Karpas-422 (cell line): Measurements from ENCODE around the gene MYEOV. TPM values are rescaled to one million over a fixed set of nuclear protein-coding genes. Genes with fewer than 3 reads are reported as not detected.

Experiments used
- DNase-seq: peaks from one replicate; pipeline ENCODE4 v3.0.0-alpha.2; 2015
- H2AFZ ChIP-seq: fragments of 200-600 bp; sonication (generic); 2 replicates; pipeline ENCODE4 v1.6.1; 2014; ENCODE audit warnings: antibody characterized with exemption, low read length, mixed read lengths
- H3K27ac ChIP-seq: fragments of 200-600 bp; sonication (generic); 2 replicates; pipeline ENCODE4 v1.5.1; 2014; ENCODE audit warnings: mild to moderate bottlenecking, low read length, moderate library complexity
- H3K27me3 ChIP-seq: fragments of 200-600 bp; sonication (generic); 2 replicates; pipeline ENCODE4 v1.6.1; 2014; ENCODE audit warnings: low read length, mixed read lengths
- H3K36me3 ChIP-seq: fragments of 200-600 bp; sonication (generic); 2 replicates; pipeline ENCODE4 v1.6.1; 2014; ENCODE audit warnings: low read length, mixed read lengths; ENCODE audit not compliant: insufficient read depth
- H3K4me1 ChIP-seq: fragments of 200-600 bp; sonication (generic); 2 replicates; pipeline ENCODE4 v1.6.1; 2014; ENCODE audit warnings: mild to moderate bottlenecking, low read length, mixed read lengths
- H3K4me2 ChIP-seq: fragments of 200-600 bp; sonication (generic); 2 replicates; pipeline ENCODE4 v1.6.1; 2014; ENCODE audit warnings: low read length, low read depth, mild to moderate bottlenecking; ENCODE audit not compliant: poor library complexity, severe bottlenecking
- H3K4me3 ChIP-seq: fragments of 200-600 bp; sonication (generic); 2 replicates; pipeline ENCODE4 v1.5.1; 2014; ENCODE audit warnings: mild to moderate bottlenecking, antibody characterized with exemption, low read length, mixed read lengths
- H3K79me2 ChIP-seq: fragments of 200-600 bp; sonication (generic); 2 replicates; pipeline ENCODE4 v1.6.1; 2014; ENCODE audit warnings: mild to moderate bottlenecking, low read length, mixed read lengths
- H3K9ac ChIP-seq: fragments of 200-600 bp; sonication (generic); 2 replicates; pipeline ENCODE4 v1.6.0; 2014; ENCODE audit warnings: low read length
- H3K9me2 ChIP-seq: fragments of 200-600 bp; sonication (generic), shearing (Covaris generic); replicated peaks from 2 replicates; pipeline ENCODE4 v1.6.0; 2014; ENCODE audit warnings: mild to moderate bottlenecking, low read length, moderate library complexity; ENCODE audit not compliant: insufficient read depth
- H3K9me3 ChIP-seq: fragments of 300-700, 200-600 bp; sonication (generic); 2 replicates; pipeline ENCODE4 v1.6.1; 2014; ENCODE audit warnings: low read length, mixed read lengths
- H4K20me1 ChIP-seq: fragments of 200-600 bp; sonication (generic); 2 replicates; pipeline ENCODE4 v1.6.1; 2014; ENCODE audit warnings: mild to moderate bottlenecking, antibody characterized with exemption, low read length, low read depth; ENCODE audit not compliant: insufficient read depth
- total RNA-seq: library from RNA; depleted of rRNA; stranded (reverse); fragments of >200 nt; shearing (Covaris generic); gene quantifications from 2 replicates; pipeline ENCODE4 v1.2.3, GENCODE V29; 2014; ENCODE audit warnings: low replicate concordance

Gene MYEOV
- total RNA-seq, 1 experiment from 2014 or later, result 0.22 TPM

DNA sequence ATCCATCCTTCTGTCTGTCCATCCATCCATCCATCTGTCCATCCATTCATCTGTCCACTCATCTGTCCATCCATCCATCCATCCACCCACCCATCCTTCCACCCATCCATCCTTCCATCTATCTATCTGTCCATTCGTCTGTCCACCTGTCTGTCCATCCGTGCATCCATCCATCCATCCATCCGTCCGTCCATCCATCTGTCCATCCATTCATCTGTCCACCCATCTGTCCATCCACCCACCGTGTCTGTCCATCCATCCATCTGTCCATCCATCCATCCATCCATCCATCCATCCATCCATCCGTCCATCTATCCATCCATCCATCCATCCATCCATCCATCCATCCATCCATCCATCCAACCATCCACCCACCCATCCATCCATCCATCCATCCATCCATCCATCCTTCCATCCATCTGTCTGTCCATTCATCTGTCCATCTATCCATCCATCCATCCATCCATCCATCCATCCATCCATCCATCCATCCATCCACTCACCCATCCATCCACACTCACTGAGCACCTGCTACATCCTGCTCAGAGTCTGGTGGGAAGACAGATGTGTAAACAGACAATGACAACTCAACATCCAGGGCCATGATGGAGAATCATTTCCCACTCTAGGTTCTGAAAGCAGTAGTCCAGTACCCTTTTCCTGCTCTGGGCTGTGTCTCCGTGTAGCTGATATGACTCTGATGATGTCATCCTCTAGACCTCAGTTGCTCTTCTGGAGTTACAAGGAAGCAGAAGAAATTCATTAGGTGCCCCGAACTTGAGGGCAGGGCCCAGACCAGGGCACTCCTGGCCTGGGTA, 30.8 kb upstream of the MYEOV start:
- H3K9me2 ChIP-seq, result no peaks in the 10 kb centered on the region
- H3K4me2 ChIP-seq, result no peak overlapping the region
- H3K79me2 ChIP-seq, result no peaks in the 10 kb centered on the region
- H3K4me1 ChIP-seq, result no peaks in the 10 kb centered on the region
- no peak for DNase-seq
- no peaks in the 10 kb centered on the region for H3K9me3 ChIP-seq
- H3K36me3 ChIP-seq, result no peaks in the 10 kb centered on the region
- H4K20me1 ChIP-seq, result no peaks in the 10 kb centered on the region
- no peak overlapping the region for H3K27ac ChIP-seq
- H3K4me3 ChIP-seq, result no peak overlapping the region
- no peak overlapping the region for H2AFZ ChIP-seq
- H3K9ac ChIP-seq, result no peak overlapping the region
- H3K27me3 ChIP-seq, result no peaks in the 10 kb centered on the region

DNA sequence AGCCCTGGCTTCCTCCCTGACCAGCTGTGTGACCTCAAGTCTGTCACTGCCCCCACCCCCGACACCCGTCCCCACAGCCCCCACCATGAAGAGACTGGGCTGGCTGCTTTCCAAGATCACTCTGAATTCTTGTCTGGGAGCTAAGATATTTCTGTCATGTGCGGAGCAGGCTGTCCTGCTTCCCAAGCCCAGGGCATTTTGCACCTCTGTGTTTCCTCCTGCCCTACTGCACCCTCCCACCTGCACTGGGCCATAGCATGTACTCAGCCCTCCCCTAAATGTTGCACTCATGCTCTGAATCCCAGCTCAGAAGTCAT, 30.3 kb upstream of the MYEOV start:
- Histone ChIP-seq H3K4me3 (no peak overlapping the region), H3K36me3 (no peaks in the 10 kb centered on the region), H3K9ac (no peak overlapping the region)

DNA sequence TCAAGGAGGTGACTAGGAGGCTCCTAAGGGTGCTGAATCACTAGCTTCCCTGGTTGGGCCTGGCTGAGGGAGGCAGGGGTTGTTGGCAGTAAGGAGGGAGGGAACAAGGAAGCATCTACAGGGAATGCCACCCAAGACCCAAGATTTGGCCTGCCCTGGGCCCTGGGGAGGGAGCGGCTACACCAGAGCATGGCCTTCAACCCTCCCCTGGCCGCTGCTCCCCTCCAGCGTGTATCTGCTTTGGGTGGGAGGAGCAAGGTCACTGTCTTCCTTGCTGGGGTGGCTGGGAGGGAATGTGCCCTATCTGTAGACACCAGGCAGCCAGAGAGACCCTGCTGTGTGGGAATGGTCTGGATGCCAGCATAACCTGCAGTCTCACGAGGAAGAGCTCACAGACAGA, 29.5 kb upstream of the MYEOV start:
- no peak for DNase-seq
- Histone ChIP-seq H3K79me2 (no peaks in the 10 kb centered on the region), H3K9me3 (no peaks in the 10 kb centered on the region), H3K4me1 (no peaks in the 10 kb centered on the region), H3K9ac (no peak overlapping the region), H3K4me3 (no peak overlapping the region), H4K20me1 (no peaks in the 10 kb centered on the region), H3K9me2 (no peaks in the 10 kb centered on the region), H2AFZ (no peak overlapping the region), H3K4me2 (no peak overlapping the region), H3K27ac (no peak overlapping the region), H3K36me3 (no peaks in the 10 kb centered on the region), H3K27me3 (no peaks in the 10 kb centered on the region)

More for the DNA sequence above, 30.3 kb upstream of the MYEOV start:
- Histone ChIP-seq H3K9me2 (no peaks in the 10 kb centered on the region), H3K27ac (no peak overlapping the region), H2AFZ (no peak overlapping the region), H3K79me2 (no peaks in the 10 kb centered on the region), H3K4me2 (no peak overlapping the region), H3K9me3 (no peaks in the 10 kb centered on the region), H4K20me1 (no peaks in the 10 kb centered on the region), H3K4me1 (no peaks in the 10 kb centered on the region), H3K27me3 (no peaks in the 10 kb centered on the region)
- no peak for DNase-seq

DNA sequence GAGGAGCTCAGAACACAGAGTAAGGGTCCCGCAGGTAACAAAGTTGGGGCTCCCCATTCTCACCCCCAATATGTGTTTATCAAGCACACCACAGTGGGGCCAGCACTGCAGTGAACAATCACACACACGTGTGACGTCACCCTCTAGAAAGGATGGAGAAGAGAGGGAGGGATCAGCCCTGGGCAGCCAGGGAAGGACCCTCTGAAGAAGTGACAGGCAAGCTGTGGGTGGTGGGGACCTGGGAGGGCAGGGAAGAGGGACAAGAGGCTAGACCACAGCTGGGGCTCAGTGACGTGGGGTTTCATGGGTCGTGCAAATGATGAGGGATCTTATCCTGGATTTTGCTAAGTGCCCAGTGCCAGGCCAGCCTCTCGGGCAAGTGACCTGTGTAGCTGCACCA, 28.7 kb upstream of the MYEOV start:
- H3K9ac ChIP-seq, result no peak overlapping the region
- no peak overlapping the region for H3K27ac ChIP-seq
- H2AFZ ChIP-seq, result no peak overlapping the region
- DNase-seq, result no peak
- no peak overlapping the region for H3K4me2 ChIP-seq
- H3K4me1 ChIP-seq, result no peaks in the 10 kb centered on the region
- H4K20me1 ChIP-seq, result no peaks in the 10 kb centered on the region
- H3K79me2 ChIP-seq, result no peaks in the 10 kb centered on the region
- H3K27me3 ChIP-seq, result no peaks in the 10 kb centered on the region
- H3K36me3 ChIP-seq, result no peaks in the 10 kb centered on the region
- H3K9me2 ChIP-seq, result no peaks in the 10 kb centered on the region
- H3K4me3 ChIP-seq, result no peak overlapping the region
- no peaks in the 10 kb centered on the region for H3K9me3 ChIP-seq

DNA sequence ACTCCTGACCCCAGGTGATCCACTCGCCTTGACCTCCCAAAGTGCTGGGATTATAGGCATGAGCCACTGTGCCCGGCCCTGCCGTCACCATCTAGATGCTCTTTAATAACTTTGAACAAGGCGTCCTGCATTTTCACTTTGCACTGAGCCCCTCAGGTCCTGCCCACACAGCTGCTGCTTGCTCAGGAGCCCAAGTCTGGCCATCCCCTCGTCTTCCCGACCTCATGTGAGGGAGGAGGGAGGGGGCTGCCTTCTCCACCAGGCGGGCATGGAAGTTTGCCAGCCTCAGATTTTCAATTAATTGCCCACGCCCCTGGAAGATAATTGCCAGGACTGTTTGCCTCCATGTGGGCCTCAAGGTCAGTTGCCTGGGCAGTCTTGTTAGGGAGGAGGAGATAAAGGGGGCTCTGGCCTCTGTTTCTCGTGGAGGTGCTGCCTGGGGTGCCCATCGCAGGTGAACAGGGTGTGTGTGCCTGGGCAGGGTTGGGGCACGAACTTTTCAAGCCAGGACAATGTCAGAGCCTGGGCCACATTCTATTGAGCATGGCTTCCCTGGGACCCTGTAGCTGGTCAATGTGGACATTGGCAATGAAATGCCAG, 27.9 kb upstream of the MYEOV start:
- no peak overlapping the region for H3K27ac ChIP-seq
- no peak overlapping the region for H3K4me2 ChIP-seq
- no peak overlapping the region for H3K4me3 ChIP-seq
- H3K9me3 ChIP-seq, result no peaks in the 10 kb centered on the region
- H3K79me2 ChIP-seq, result no peaks in the 10 kb centered on the region
- DNase-seq, result no peak
- H3K36me3 ChIP-seq, result no peaks in the 10 kb centered on the region
- H3K4me1 ChIP-seq, result no peaks in the 10 kb centered on the region
- no peak overlapping the region for H2AFZ ChIP-seq
- H4K20me1 ChIP-seq, result no peaks in the 10 kb centered on the region
- H3K27me3 ChIP-seq, result no peaks in the 10 kb centered on the region
- no peaks in the 10 kb centered on the region for H3K9me2 ChIP-seq
- no peak overlapping the region for H3K9ac ChIP-seq

DNA sequence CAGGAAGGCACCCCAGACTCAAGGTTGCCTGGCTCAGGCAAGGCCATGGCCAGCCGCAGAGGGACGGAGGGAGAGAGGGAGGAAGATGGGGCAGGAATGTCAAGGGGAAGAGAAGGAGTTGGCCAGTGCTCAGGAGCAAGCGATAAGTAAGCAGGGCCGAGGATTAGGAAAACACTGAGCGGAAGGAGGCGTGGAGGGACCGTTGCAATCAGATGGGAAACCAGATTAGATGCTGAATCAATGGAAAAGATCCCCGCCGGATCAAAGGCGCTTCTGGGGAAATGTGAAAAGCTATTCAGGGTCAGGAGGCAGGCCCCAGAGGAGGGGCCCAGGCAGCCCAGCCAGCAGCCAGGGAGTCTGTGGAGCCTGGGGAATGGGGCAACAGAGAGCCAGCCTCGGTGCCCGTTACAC, 26.6 kb upstream of the MYEOV start:
- no peak overlapping the region for H3K27ac ChIP-seq
- no peak overlapping the region for H3K9ac ChIP-seq
- H3K79me2 ChIP-seq, result no peaks in the 10 kb centered on the region
- no peaks in the 10 kb centered on the region for H4K20me1 ChIP-seq
- H3K9me2 ChIP-seq, result no peaks in the 10 kb centered on the region
- no peaks in the 10 kb centered on the region for H3K9me3 ChIP-seq
- no peaks in the 10 kb centered on the region for H3K27me3 ChIP-seq
- no peak overlapping the region for H3K4me3 ChIP-seq
- no peaks in the 10 kb centered on the region for H3K36me3 ChIP-seq
- no peak for DNase-seq
- H3K4me2 ChIP-seq, result no peak overlapping the region
- no peaks in the 10 kb centered on the region for H3K4me1 ChIP-seq
- H2AFZ ChIP-seq, result no peak overlapping the region

DNA sequence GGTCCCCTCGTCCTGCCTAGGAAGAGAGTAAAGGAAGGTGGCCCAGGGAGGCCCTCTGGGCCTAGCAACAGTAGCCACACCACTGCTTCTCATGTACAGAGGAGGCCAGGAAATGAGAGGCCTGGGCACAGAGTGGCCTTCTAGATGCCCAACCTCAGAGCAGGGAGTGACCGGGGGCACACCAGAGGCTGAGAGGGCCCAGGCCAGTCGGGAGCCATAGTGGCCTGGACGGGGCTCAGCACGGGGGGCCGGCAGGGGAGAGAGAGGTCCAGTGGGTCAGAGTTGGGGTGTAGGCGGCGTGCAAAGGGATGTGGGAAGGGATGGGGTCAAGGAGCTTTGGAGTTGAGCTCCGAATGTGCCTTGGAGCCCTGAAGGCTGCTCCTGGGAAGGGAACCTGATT, 25.0 kb upstream of the MYEOV start:
- Histone ChIP-seq H3K27me3 (no peaks in the 10 kb centered on the region), H3K4me1 (no peaks in the 10 kb centered on the region), H4K20me1 (no peaks in the 10 kb centered on the region), H3K9me3 (no peaks in the 10 kb centered on the region), H3K36me3 (no peaks in the 10 kb centered on the region), H3K9me2 (no peaks in the 10 kb centered on the region), H3K79me2 (no peaks in the 10 kb centered on the region), H3K4me2 (no peak overlapping the region), H3K9ac (no peak overlapping the region), H3K27ac (no peak overlapping the region), H3K4me3 (no peak overlapping the region), H2AFZ (no peak overlapping the region)
- DNase-seq, result no peak

DNA sequence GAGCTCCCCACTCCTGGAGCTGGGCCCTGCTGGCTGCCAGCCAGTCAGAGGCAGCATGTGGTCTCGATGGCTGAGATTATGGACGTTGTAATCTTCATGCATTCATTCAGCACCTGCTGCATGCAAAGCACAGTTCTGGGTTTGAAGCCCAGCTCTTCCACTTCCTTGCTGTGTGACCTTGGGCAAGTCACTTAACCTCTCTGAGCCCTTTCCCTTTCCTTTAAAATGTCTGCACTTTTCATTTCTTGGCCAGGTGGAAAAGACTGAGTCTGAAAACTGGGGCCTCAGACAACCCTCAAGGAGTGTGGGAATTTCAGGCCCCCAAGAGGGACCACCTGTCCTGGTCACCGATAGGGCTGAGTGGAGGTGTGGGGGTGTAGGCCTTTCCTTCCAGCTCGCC, 24.6 kb upstream of the MYEOV start:
- Histone ChIP-seq H3K4me2 (no peak overlapping the region), H3K9me3 (no peaks in the 10 kb centered on the region), H3K4me1 (no peaks in the 10 kb centered on the region), H3K27me3 (no peaks in the 10 kb centered on the region), H3K79me2 (no peaks in the 10 kb centered on the region), H3K4me3 (no peak overlapping the region), H3K27ac (no peak overlapping the region), H3K9me2 (no peaks in the 10 kb centered on the region), H3K36me3 (no peaks in the 10 kb centered on the region), H2AFZ (no peak overlapping the region), H3K9ac (no peak overlapping the region), H4K20me1 (no peaks in the 10 kb centered on the region)
- no peak for DNase-seq
